OCI-LY7 (cell line): Measurements from ENCODE around the gene SLC35D3. TPM values are rescaled to one million over a fixed set of nuclear protein-coding genes. Genes with fewer than 3 reads are reported as not detected.
"Not testable (repeated sequence)": the region's sequence is repeated elsewhere in the genome, so short reads cannot be mapped to it uniquely, and the experiment has no call there.

ENCODE experiments used
- BruUV-seq: library from RNA; stranded (reverse); fragments of 400-500 nt; replicated peaks from 2 replicates; lab custom pipeline; 2021; lab: Mats Ljungman, UMichigan
- CTCF ChIA-PET: fragments of 300-600 bp; sonication (Branson Sonifier 250); formaldehyde crosslinking; loops from one replicate; lab custom pipeline; 2022; ENCODE audit warnings: antibody characterized with exemption; ENCODE audit not compliant: unreplicated experiment; lab: Charles Lee
- POLR2A ChIA-PET: fragments of 300-600 bp; sonication (Branson Sonifier 250); formaldehyde crosslinking; loops from one replicate; lab custom pipeline; 2022; ENCODE audit warnings: antibody characterized with exemption; lab: Charles Lee
- DNase-seq: peaks from one replicate; pipeline ENCODE4 v3.0.0-alpha.2; 2015; ENCODE audit warnings: low spot score
- H2AFZ ChIP-seq: fragments of 200-600 bp; sonication (generic), shearing (Covaris generic); 2 replicates; pipeline ENCODE4 v1.6.1; 2014; ENCODE audit warnings: mild to moderate bottlenecking, antibody characterized with exemption, low read length, moderate library complexity
- H3K27ac ChIP-seq: fragments of 200-600 bp; sonication (generic); 2 replicates; pipeline ENCODE4 v1.5.1; 2014; ENCODE audit warnings: mixed run types, low read depth, mild to moderate bottlenecking, moderate library complexity, low read length, inconsistent platforms; ENCODE audit not compliant: poor library complexity, severe bottlenecking
- H3K36me3 ChIP-seq: fragments of 200-600 bp; sonication (generic); 2 replicates; pipeline ENCODE4 v1.6.1; 2014; ENCODE audit warnings: mild to moderate bottlenecking, antibody characterized with exemption, low read length, moderate library complexity, mixed read lengths; ENCODE audit not compliant: insufficient read depth
- H3K4me1 ChIP-seq: fragments of 200-600 bp; sonication (generic); 2 replicates; pipeline ENCODE4 v1.5.1; 2014; ENCODE audit warnings: mild to moderate bottlenecking, low read length; ENCODE audit not compliant: insufficient read depth, poor library complexity, severe bottlenecking
- H3K4me2 ChIP-seq: fragments of 200-600 bp; sonication (generic); 2 replicates; pipeline ENCODE4 v1.6.1; 2014; ENCODE audit warnings: mild to moderate bottlenecking, low read length
- H3K4me3 ChIP-seq: fragments of 200-600 bp; sonication (generic); 2 replicates; pipeline ENCODE4 v1.5.1; 2014; ENCODE audit warnings: mild to moderate bottlenecking, low read depth, low read length; ENCODE audit not compliant: poor library complexity, severe bottlenecking
- H3K79me2 ChIP-seq: fragments of 200-600 bp; sonication (generic); 2 replicates; pipeline ENCODE4 v1.6.1; 2016; ENCODE audit warnings: low read depth, mild to moderate bottlenecking, low read length, moderate library complexity, mixed read lengths; ENCODE audit not compliant: insufficient read depth
- H3K9me2 ChIP-seq: fragments of 200-600 bp; sonication (generic); 2 replicates; pipeline ENCODE4 v1.6.1; 2016; ENCODE audit warnings: mild to moderate bottlenecking, low read length, mixed read lengths; ENCODE audit not compliant: insufficient read depth
- H3K9me3 ChIP-seq: fragments of 200-600 bp; sonication (generic); 2 replicates; pipeline ENCODE4 v1.6.1; 2014; ENCODE audit warnings: mild to moderate bottlenecking, mixed run types, low read length, mixed read lengths
- H4K20me1 ChIP-seq: fragments of 200-600 bp; sonication (generic); 2 replicates; pipeline ENCODE4 v1.6.1; 2014; ENCODE audit warnings: mild to moderate bottlenecking, antibody characterized with exemption, low read length, moderate library complexity, mixed read lengths; ENCODE audit not compliant: insufficient read depth
- CTCF ChIP-seq: fragments of 200-600 bp; sonication (generic); conservative IDR thresholded peaks from 2 replicates; pipeline ENCODE4 v1.5.1; 2014; ENCODE audit warnings: mild to moderate bottlenecking, antibody characterized with exemption, low read length, moderate library complexity, mixed read lengths
- EZH2phosphoT487 ChIP-seq: fragments of 200-600 bp; sonication (generic); IDR thresholded peaks from 2 replicates; pipeline ENCODE4 v1.6.1; 2018; ENCODE audit warnings: low read depth, borderline replicate concordance, mild to moderate bottlenecking, mixed run types, antibody characterized with exemption, low read length, moderate library complexity, mixed read lengths
- intact Hi-C: fragments of 100-400 bp; cut with micrococcal nuclease; formaldehyde crosslinking; loops from one replicate; pipeline ENCODE4 v1.10.0; 2022; ENCODE audit not compliant: unreplicated experiment
- small RNA-seq: library from RNA; depleted of rRNA; stranded (forward); fragments of <200 nt; gene quantifications from one replicate; pipeline ENCODE3, GENCODE V24; 2014
- total RNA-seq, 2 experiments: library from RNA; depleted of rRNA in 1 of 2; stranded (reverse); fragments of >200 nt in 1 of 2; shearing (Covaris generic) in 1 of 2; gene quantifications; 2 replicates each; pipeline ENCODE4 v1.2.3, GENCODE V29; 2014 to 2022

The SLC35D3 gene
- total RNA-seq, 2 experiments from 2014 or later = not detected

- Histone ChIP-seq H2AFZ (no peak overlapping the region), H3K79me2 (no peaks in the 10 kb centered on the region), H3K9me3 (no peaks in the 10 kb centered on the region), H3K9me2 (no peaks in the 10 kb centered on the region), H3K4me3 (no peak overlapping the region), H3K4me2 (no peak overlapping the region), H3K4me1 (no peaks in the 10 kb centered on the region), H3K27ac (no peak overlapping the region), H4K20me1 (no peaks in the 10 kb centered on the region), H3K36me3 (no peaks in the 10 kb centered on the region)
- intact Hi-C loops = no loop called here
- CTCF ChIA-PET = no interaction called here
- BruUV-seq = no TSS peak
- POLR2A ChIA-PET = interaction anchor here (0.7 to 1.9 kb wide), 3 partner anchors 8 to 32 kb away, joined by 3 to 4 read pairs (median 3); no protein-coding TSS in a partner anchor
- DNase-seq = no peak
- TF ChIP-seq CTCF (no peak), EZH2phosphoT487 (no peak)
These were observed 49.5 kb downstream of the SLC35D3 start for GRCh38 chr6:136971609-136972008.

- CTCF ChIA-PET, H3K9me2 ChIP-seq, H3K36me3 ChIP-seq, H3K4me1 ChIP-seq, H2AFZ ChIP-seq, H3K9me3 ChIP-seq, BruUV-seq, DNase-seq, H3K4me2 ChIP-seq, intact Hi-C loops, H3K27ac ChIP-seq, H3K4me3 ChIP-seq, H3K79me2 ChIP-seq, H4K20me1 ChIP-seq: not testable (repeated sequence)
- POLR2A ChIA-PET = interaction anchor here (1.1 kb wide), 1 partner anchor 22 kb away, joined by 4 read pairs; no protein-coding TSS in a partner anchor
These were observed 51.7 kb downstream of the SLC35D3 start for GRCh38 chr6:136973781-136974180.

Small RNA genes lying within 50 kb of the gene (small RNA-seq; reads per million reads assigned to genes)
- gene RF00019 (not detected), gene RPL35AP3 (not detected)

Other genes starting within 250 kb of the SLC35D3 start
- gene MAP3K5, start 129.8 kb upstream of the SLC35D3 start, total RNA-seq (2014; rRNA removed; shearing (Covaris generic)) = 12.0 and 13.8 TPM in 2 replicates
- 16.6 and 17.1 TPM in 2 replicates for gene MAP3K5, start 129.8 kb upstream of the SLC35D3 start, total RNA-seq (2022)
- 7.3 and 8.4 TPM in 2 replicates for gene PEX7, start 99.7 kb upstream of the SLC35D3 start, total RNA-seq (2014; rRNA removed; shearing (Covaris generic))
- 5.8 and 7.9 TPM in 2 replicates for gene PEX7, start 99.7 kb upstream of the SLC35D3 start, total RNA-seq (2022)
- not detected in 2 replicates for gene IL20RA, start 122.7 kb downstream of the SLC35D3 start, total RNA-seq (2014; rRNA removed; shearing (Covaris generic))
- not detected in 2 replicates for gene IL20RA, start 122.7 kb downstream of the SLC35D3 start, total RNA-seq (2022)